Body of pancreas (tissue), 4 donors: ENCODE measurements around the gene XCR1.

ENCODE experiments used
- POLR2A ChIP-seq, 3 donors: fragments of 450-650 bp; IDR thresholded peaks; one replicate each; pipeline ENCODE4 v1.6.1; 2016; ENCODE audit warnings: antibody characterized with exemption in 3 of 3, mild to moderate bottlenecking in 2 of 3
- TF ChIP-seq, protein P1 (sequence below), 7 experiments: fragments of 450-650 bp in 4 of 7; fragments of 200-600 bp in 3 of 7; sonication (generic) in 3 of 7; IDR thresholded peaks; one replicate each; pipeline ENCODE4 v1.5.1; 2016 to 2019; ENCODE audit warnings: antibody characterized with exemption in 7 of 7

DNA sequence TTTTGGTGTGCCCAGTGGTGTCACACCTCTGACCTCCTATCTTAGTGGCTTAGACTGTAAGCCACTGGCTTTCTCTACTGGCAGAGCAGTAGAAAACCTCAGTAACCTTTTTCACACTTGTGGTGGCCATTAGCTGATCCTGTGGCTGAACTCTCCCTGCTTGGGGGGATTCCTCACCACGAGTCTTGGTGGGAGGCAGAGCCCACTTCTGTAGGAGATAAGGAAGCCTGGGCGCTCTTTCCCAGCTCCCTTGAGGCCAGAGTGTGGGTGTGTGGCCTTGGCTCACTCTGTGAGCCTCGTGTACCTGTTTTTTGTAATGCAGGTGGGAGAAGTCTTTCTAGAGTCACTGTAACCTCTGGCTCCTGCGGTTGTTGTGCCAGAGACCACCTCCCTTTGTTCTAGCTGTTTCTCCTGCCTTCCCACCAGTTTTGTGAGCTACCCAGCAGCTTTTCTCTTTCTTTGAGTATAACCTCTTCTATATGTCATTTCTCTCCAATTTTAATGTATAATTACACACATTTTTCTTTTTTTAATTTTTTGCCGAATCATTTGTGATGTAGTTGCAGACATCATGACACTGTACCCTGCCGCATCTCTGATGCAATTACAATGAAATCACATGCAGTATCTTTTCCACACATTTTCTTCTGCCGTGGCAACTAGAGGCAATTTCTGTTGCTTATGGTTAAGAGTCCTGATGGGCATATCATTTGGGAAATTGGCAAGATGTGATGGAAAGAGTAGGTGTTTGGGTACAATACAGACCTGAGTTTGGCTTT, 13.8 kb downstream of the XCR1 start:
- TF ChIP-seq, protein P1, sequence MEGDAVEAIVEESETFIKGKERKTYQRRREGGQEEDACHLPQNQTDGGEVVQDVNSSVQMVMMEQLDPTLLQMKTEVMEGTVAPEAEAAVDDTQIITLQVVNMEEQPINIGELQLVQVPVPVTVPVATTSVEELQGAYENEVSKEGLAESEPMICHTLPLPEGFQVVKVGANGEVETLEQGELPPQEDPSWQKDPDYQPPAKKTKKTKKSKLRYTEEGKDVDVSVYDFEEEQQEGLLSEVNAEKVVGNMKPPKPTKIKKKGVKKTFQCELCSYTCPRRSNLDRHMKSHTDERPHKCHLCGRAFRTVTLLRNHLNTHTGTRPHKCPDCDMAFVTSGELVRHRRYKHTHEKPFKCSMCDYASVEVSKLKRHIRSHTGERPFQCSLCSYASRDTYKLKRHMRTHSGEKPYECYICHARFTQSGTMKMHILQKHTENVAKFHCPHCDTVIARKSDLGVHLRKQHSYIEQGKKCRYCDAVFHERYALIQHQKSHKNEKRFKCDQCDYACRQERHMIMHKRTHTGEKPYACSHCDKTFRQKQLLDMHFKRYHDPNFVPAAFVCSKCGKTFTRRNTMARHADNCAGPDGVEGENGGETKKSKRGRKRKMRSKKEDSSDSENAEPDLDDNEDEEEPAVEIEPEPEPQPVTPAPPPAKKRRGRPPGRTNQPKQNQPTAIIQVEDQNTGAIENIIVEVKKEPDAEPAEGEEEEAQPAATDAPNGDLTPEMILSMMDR (IDR thresholded peaks at IDR 0.05): no peak
- TF ChIP-seq POLR2A (IDR thresholded peaks at IDR 0.05): no peak
